DMS79 treated with DMSO at 0.1 percent for 48 hours (cell line): ENCODE results near the gene TCEANC2.
"Not testable (repeated sequence)": the region's sequence is repeated elsewhere in the genome, so short reads cannot be mapped to it uniquely, and the experiment has no call there.

ENCODE experiments used
- DNase-seq: peaks from one replicate; lab custom pipeline; 2025; lab: John Stamatoyannopoulos, UW

Gene TCEANC2

DNA sequence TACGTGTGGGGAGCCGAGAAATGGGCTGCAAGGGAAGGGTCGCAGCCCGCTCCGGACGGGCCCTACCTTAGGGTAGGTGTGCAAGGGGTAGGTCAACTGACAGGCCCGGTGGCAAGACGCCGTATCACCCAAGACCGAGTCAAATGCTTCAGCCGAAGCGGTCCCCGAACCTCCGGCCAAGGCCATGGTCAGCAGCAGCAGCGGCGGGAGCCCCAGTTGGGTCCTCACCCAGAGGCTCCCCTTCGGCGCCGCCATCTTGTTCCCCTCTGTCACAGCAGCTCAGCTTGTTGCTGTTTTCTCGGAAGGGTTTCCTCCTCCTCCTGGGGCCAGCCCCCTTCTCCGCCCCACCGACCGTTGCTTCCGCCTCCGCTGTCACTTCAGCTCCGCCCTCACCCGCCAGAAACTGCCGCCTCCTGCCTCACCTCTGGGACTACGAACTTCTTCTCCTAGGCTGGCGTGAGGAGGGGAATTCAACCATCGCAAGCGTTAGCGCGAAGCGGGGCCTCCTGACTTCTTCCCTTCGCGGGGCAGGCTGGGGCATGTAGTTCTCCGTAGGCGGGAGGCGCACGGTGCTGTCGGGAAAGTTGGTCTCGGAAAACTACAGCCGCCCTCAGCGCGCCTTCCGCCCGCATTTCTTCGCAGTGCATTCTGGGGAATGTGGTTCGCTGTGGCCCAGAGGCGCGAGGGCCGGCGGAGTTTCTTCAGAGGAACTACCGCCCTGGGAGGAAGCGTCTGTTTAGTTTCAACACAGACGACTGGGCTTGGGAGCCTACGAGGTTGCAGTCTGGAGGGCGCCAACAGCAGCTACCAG is at the start of gene TCEANC2, which contains the start of gene TMEM59:
TCEANC2 (plus strand) TSS at position 675 of the 811 bp plus-strand sequence. CDS start 815 bp downstream, outside the sequence.
TMEM59 (minus strand) TSS at position 271 of the 811 bp plus-strand sequence; CDS start at position 255, 16 bp downstream.
- peak; percentile 98 for DNase-seq

DNA sequence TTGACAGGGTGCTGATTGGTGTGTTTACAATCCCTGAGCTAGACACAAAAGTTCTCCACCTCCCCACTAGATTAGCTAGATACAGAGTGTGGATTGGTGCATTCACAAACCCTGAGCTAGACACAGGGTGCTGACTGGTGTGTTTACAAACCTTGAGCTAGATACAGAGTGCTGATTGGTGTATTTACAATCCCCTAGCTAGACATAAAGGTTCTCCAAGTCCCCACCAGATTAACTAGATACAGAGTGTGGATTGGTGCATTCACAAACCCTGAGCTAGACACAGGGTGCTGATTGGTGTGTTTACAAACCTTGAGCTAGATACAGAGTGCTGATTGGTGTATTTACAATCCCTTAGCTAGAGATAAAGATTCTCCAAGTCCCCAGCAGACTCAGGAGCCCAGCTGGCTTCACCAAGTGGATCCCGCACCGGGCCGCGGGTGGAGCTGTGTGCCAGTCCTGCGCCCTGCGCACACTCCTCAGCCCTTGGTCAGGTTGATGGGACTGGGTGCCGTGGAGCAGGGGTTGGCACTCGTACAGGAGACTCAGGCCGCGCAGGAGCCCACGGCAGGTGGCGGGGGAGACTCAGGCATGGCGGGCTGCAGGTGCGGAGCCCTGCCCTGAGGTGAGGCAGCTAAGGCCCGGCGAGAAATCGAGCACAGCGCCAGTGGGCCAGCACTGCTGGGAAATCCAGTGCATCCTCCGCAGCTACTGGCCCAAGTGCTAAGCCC is 49.5 kb upstream of the TCEANC2 start:
- not testable (repeated sequence) for DNase-seq

DNA sequence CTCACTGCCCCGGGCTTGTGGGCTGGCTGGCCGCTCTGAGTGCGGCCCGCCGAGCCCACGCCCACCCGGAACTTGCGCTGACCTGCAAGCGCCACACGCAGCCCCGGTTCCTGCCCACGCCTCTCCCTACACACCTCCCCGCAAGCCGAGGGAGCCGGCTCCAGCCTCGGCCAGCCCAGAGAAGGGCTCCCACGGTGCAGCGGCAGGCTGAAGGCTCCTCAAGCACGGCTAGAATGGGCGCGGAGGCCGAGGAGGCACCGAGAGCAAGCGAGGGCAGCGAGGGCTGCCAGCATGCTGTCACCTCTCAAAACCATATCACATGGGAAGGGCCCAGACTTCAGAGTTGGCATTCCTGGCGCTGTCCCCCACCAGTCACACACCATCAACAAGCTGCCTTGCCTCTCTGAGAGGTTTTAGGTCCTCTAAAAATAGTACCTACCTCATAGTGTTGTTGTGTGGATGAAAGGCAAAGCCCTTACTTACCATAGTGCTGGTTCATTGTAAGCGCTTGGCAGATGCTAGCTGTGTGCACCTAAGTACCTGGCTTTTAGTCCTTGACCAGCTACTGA is 48.8 kb upstream of the TCEANC2 start:
- DNase-seq: no peak

DNA sequence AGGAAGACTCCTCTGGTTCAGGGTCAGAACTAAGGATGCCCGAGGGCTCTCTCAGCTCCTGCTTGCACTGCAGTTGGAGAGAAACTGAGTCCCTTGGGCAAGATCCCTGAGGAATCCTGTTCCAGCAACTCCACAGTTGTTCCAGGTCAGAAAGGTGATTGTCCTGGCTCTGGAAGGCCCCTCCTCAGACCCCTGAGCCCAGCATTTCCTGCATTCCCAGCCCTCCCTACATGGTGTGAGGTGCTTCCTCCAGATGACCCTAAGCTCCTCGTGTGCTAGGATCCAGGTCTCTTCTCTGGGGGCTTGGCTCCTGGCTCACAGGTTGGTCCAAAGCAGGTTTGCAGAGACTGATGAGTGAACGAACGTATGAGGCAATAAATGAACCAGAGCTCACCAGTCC is 46.9 kb upstream of the TCEANC2 start:
- no peak for DNase-seq

DNA sequence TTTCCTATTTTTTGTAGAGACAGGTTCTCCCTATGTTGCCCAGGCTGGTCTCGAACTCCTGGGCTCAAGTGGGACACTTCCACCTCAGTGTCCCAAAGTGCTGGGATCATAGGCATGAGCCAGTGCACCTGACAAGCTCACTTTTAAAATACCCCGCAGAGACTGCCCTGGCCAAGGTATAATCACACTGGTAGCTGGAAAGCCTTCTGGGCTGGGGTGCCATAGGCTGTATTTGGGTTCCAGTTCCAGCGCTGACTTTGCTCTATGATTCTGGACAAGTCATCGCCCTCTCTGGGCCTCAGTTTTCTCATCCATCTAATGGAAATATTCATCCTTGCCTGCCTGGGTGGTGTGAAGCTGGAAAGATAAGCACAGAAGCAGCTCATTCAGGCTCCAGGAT is 45.8 kb upstream of the TCEANC2 start:
- no peak for DNase-seq

DNA sequence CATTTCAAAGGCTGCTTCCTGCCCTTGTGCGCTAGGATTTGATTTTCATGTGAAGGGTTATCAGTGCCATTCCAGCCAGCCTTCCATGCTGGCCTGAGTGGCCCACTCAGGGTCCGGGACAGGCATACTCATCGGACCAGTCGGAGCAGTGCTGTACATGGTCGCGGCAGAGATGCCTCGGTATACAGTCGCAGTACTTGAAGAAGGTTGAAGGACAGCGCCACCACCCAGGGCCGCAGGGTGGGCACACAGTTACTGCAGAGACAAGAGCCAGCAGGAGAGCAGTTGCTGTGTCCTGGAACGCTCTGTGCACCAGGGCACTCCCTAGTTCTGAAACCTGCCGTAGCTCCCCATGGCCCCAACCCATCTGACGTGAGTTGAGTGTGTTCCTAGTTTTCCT is 44.5 kb upstream of the TCEANC2 start:
- no peak for DNase-seq

DNA sequence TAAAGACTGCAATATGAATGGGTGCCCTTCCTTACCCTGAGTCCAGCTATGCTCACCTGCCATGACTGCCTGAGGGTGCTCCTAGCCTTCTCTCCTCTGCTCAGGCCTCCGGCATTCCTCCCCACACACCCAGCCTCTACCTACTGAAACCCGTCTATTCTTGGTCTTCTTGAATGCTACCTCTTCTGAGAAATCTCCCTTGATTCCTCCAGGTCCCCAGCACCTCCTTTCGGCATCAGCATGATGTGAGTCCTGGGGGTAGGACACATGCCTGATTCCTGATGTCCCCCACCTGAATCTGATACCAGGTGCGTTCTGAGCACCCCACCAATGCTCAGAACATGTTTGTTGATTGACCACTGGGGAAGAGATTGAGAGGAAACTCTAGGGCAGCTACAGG is 44.0 kb upstream of the TCEANC2 start:
- DNase-seq: no peak

DNA sequence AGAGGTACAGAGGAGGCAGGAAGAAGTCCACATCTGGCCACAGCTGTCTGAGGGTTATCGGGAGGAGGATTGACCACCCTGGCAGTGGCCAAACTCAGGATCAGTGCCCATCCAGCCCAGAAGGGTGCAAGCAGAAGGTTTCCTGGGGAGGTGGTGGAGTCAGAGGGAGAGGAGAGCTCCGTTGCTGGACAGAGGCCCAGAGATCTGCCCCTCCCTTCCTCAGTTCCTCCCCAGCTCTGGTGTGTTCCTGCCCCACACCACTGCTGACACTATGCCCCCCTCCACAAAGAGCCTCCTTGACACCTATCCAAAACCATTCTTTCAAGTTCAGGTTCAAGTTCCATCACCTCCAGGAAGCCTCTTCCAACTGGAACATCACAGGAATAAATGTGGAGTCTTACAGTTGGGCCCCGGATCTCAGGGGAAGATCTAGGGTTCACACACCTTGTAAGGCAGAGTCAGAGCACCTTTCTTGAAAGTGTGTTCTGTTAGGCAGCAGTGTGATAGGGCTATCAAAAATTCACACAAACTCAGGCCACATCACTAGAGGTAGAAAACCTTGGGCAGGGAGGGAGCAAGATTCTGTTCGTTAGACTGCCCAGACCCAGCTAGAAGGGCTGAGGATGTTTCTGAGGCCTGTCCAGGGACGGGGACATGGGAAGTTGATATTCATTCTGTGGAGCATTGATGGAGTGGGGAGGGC is 42.8 kb upstream of the TCEANC2 start:
- no peak for DNase-seq

DNA sequence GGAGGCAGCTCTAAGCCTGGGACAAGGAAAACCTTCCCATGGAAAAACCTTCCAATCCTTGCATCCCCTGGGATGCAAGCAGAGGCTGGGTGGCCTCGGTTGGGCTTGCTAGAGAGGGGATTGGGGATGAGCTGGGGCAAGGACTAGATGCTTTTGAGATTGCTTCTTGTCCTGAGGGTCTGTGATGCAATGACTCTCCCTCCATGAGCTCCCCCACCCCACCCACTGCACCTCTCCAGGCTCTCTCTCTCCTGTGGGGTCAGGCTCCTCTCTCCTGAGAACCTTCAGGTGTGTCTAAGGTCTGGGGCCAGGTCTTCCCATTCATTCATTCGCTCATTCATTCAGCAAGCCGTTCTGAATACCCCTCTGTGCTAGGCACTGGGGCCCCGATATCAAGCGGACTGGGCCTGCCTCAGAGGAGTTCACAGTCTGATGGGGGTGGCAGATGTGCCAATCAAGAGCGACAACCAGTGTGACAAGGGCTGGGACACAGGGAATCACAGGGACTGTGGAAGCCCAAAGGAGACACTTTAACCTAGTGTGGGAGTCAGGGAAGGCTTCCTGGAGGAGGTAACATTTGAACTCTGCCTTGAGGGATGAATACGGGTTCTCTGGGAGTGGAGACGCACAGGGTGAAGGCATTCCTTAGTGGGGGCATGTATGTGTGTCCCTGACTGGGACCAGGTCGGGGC is 41.9 kb upstream of the TCEANC2 start:
- no peak for DNase-seq

DNA sequence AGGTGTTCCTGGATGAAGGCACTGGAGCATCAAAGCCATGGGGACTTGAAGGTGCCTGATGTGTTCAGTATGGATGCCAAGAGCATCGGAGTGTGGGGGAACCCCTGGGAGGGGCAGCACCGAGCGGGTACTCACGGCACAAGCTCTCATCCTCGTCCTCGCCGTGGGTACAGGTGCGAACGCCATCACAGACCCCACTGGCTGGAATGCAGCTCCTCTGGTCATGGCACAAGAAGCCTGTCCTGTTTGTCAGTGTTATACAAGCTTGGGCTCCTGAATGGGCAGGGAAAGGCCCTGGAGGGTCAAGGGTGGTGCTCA is 41.4 kb upstream of the TCEANC2 start:
- no peak for DNase-seq

DNA sequence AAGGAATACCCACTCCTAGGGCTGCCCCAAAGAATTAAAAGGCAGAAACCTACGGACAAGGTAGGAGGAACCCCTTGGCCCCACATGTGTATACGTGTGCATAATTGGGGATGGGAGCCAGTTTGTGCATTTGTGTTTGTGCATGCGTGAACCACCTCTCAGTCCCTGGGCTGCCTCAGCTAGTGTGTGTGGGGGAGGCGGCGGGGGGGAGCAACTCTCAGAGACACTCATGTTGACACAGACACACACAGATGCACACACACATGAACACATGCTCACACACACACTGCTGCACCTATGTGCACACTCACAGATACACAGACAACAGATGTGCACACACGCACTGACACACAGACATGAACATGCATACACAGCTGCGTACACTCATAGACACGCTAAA is 40.5 kb upstream of the TCEANC2 start:
- no peak for DNase-seq

DNA sequence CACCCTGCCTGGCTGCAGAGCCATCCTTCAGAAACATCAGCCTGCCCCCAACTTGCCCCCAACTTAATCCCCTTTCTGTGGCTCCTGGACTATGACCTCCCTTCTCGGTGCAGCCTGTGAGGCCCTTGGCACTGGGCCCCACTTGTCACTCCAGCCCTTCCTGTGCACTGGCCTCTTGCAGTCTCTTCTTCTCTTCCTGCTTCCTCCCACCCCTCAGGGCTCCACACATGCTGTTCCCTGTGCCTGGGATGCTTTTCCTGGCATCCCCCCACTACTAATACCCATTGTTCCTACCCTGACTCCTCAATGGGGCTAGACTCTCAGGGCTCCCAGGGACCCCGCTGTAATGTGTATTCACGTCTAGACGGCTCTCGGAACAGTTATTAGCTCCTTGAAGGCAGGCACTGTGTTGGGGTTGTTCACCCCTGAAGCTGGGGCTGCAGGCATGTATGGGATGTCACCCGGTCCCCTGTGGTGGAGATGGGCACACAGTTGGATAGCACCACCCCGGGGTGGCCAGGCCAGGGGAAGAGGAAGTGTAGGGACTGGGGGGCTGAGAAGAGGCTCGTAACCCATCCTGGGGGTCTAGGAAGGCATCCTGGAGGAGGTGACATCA is 39.9 kb upstream of the TCEANC2 start:
- no peak for DNase-seq

DNA sequence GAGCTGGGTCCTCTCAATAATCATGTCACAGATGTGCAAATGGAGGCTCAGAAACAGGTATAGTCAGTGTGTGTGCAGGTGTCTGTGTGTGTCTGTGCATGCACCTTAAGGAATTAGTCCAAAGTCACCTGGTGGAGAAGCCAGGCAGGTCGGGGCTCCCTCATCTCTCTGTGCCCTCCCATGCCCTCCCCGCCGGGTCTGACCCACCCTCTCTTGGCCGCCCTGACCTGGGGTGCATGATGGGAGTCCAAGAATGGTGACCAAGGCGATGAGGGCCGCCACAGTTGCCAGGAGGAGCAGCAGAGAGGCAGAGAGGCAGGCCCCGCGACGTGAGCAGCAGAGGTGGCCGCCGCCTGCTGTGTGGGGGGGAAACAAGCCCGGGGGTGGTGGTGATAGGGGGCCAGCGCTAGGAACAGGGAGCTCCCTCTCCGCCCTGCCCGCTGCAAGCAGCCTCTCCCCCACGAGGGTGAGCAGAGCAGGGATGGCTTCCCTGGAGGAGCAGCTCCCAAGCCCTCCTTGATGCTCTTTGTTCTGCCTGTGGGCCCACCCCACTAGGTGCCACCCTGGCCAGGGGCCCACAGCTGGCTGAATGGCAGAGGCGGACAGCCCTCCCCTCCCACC is 39.3 kb upstream of the TCEANC2 start:
- no peak for DNase-seq

DNA sequence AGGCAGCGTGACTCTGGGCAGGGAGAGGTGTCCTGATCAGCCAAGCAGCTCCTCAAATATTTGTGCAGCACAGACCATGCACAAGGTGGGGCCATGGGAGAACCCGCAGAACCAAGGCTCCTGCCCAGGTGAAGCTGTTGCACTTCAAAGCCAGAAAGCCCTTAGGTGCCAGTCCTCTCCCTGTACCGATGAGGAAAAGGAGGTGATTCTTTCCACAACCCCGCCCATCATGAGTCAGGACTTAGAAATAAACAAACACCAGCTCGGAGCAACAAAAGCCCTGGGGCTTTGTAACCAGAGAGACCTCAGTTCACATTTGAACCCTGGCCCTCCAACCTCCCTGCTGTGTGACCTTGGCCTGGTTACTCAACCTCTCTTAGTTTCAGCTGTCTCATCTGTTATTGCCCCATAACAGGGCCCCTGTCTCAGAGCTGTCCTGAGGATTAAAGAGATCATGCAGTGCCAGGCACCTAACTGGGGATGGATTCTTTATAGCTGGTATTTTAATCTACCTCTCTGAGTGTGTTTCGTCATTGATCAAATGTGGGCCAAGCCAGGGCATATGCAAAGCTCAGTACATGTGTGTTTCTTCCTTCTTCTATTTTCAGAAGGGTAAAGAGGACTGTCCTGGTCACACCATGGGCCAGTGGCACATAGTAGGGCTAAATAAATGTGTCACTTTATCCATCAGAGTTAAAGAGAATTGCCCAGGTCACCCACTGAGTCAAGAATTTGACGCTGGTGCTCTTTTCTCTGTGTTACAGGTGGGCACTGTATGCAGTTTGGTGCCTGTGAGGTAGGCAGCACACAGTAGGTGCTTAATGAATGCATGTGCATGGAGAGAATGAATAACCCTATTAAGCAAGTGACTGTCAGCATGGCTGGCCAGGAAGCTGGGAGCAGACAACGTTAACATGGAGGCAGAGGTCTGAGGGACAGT is 36.8 kb upstream of the TCEANC2 start:
- no peak for DNase-seq

DNA sequence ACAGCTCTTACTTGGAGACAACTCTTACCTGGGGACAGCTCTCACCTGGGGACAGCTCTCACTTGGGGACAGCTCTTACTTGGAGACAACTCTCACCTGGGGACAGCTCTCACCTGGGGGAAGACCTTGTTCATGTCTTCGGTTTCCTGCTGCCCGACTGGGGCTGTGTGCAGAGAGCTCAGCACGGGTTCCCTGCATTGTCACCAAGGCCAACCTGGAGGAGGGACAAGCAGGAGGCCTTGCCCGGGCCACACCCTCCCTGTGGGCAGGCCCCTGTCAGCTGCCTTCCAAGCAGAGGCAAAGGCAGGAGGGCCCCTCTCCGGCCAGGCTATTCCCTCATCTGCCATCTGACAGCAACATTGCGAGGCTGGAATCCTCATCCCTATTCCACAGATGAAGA is 35.4 kb upstream of the TCEANC2 start, which contains the start of gene LDLRAD1:
LDLRAD1 (minus strand) TSS at position 208 of the 400 bp plus-strand sequence; CDS start at position 134, 74 bp downstream.
- DNase-seq: no peak

DNA sequence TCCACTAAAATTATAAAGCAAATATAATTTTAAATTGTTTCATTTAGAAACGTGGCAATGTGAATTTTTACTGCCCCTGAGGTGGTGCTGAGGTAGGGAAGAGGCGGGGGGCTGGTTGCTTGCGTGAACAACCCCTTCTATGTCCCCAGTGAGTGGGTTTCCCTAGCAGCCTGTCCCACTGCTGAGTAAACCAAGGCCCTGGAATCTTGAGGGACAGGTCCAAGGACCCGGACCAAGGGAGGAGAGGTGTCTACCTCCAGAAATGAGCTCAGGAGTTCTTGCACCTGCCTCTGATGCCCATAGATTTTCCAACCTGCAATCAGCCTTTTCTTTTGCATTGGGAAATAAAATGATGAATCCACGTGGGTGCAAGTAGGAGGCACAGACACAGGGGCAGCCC is 34.8 kb upstream of the TCEANC2 start:
- DNase-seq: no peak

DNA sequence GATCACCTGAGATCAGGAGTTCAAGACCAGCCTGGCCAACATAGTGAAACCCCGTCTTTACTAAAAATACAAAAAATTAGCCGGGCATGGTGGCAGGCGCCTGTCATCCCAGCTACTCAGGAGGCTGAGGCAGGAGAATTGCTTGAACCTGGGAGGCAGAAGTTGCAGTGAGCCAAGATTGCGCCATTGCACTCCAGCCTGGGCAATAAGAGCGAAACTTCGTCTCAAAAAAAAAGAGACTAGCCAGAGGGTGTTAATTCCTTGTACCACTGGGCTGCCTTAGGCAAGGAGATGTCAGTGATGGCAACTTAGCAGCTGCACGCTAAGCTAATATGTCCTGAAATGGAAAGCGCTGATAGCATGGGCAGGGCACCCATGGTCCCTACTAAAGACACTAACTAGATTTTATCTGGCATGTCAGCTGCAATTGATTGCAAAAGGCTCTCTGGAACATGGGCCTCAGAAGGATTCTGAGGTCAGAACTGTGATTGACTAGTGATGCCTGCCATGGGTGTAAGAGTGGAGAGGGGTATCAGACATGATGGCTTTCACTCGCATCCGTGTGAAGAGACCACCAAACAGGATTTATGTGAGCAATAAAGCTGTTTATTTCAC is 33.7 kb upstream of the TCEANC2 start:
- not testable (repeated sequence) for DNase-seq

DNA sequence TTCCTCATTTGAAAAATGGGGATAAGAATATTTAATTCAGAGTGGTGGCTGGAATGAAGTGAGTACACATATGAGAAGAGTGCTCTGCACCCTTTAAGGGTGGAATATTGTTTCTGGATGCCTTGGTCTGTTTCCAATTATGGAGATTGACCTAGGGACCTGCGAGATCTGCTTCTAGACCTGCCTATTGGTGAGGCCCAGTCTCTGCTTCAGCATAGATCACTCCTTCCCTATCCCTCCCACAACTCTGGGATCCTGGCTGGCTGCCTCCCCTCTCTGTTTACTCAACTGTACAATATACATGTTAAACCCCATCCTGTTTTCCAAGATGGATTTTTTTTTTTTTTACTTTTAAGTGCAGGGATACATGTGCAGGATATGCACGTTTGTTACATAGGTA is 29.1 kb upstream of the TCEANC2 start:
- DNase-seq: no peak

DNA sequence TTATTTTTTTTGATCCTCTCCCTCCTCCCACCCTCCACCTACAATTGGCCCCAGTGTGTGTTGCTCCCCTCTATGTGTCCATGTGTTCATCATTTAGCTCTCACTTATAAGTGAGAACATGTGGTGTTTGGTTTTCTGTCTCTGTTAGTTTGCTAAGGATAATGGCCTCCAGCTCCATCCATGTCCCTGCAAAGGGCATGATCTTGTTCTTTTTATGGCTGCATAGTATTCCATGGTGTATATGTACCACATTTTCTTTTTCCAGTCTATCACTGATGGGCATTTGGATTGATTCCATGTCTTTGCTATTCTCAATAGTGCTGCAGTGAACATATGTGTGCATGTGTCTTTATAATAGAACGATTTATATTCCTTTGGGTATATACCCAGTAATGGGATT is 28.6 kb upstream of the TCEANC2 start:
- DNase-seq: not testable (repeated sequence)
